PC-9 (cell line): ENCODE results near the gene PLA2G2D.

Source experiments
- EZH2 ChIP-seq: fragments of 200-600 bp; sonication (generic); IDR thresholded peaks from 2 replicates; pipeline ENCODE4 v1.8.0; 2017; ENCODE audit warnings: antibody characterized with exemption, low read depth
- TF ChIP-seq, protein P1 (sequence below): fragments of 200-600 bp; sonication (generic); conservative IDR thresholded peaks from 2 replicates; pipeline ENCODE4 v1.6.1; 2017; ENCODE audit warnings: mixed run types, antibody characterized with exemption, mild to moderate bottlenecking, moderate library complexity

DNA sequence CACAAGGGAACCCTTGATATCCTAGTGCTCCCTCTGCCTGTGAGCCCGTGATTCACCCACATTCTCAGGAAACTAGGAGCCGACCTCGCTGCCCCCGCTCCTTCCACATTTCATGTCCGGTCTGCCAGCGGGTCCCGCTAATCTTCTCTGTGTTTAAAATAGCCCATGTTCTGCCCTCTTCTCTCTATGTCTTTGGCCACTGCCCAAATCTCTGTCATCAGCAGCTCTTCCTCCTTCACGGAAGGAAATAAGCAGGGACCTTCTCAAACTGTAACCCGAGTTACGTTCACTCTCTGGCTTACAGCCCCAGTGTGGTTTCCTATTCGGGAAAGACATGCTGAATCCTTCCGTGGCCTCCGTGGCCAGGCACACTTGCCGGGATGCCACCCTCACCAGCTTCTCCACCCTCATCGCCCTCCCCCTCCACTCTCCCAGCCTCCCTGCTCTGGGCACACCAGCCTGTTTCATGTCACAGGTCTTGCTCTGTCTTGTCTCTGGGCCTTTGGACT, 45.4 kb upstream of the PLA2G2D start:
- TF ChIP-seq, protein P1, sequence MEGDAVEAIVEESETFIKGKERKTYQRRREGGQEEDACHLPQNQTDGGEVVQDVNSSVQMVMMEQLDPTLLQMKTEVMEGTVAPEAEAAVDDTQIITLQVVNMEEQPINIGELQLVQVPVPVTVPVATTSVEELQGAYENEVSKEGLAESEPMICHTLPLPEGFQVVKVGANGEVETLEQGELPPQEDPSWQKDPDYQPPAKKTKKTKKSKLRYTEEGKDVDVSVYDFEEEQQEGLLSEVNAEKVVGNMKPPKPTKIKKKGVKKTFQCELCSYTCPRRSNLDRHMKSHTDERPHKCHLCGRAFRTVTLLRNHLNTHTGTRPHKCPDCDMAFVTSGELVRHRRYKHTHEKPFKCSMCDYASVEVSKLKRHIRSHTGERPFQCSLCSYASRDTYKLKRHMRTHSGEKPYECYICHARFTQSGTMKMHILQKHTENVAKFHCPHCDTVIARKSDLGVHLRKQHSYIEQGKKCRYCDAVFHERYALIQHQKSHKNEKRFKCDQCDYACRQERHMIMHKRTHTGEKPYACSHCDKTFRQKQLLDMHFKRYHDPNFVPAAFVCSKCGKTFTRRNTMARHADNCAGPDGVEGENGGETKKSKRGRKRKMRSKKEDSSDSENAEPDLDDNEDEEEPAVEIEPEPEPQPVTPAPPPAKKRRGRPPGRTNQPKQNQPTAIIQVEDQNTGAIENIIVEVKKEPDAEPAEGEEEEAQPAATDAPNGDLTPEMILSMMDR: no peak
- no peak for TF ChIP-seq EZH2
